ENCODE results near the gene OR10P1.

GRCh38 chr12:55614764-55615163 lies 21.9 kb upstream of the OR10P1 start:
- no peak for TF ChIP-seq SUZ12 (IDR thresholded peaks at IDR 0.05)
- no peak for TF ChIP-seq HDGF (IDR thresholded peaks at IDR 0.05; ENCODE audit: borderline replicate concordance)
- no peak for TF ChIP-seq TARDBP (IDR thresholded peaks at IDR 0.05)
- no peak for TF ChIP-seq ZNF384 (IDR thresholded peaks at IDR 0.05)
